ENCODE data around the gene PTPRG.

- TF ChIP-seq CTCF (IDR thresholded peaks at IDR 0.05 in 4 of 5, conservative IDR thresholded peaks at IDR 0.05 in 1 of 5) (no peak), POLR2A (IDR thresholded peaks at IDR 0.05) (no peak)
Measured at GRCh38 chr3:62084558-62084957, 523.2 kb downstream of the PTPRG start.
